Measurements from ENCODE around the gene GPATCH4.

Gene GPATCH4

GRCh38 chr1:156645666-156646065 lies 44.4 kb upstream of the GPATCH4 start:
- H3K9ac ChIP-seq: no peak overlapping the region
- no peaks in the 10 kb centered on the region for H3K79me2 ChIP-seq
- peaks cover 6% of the 10 kb centered on the region for H3K27me3 ChIP-seq (ENCODE audit: control insufficient read depth, insufficient read depth, low read length)

GRCh38 chr1:156645056-156645455 lies 43.8 kb upstream of the GPATCH4 start:
- no peak overlapping the region for H3K4me3 ChIP-seq (ENCODE audit: low read depth, low read length)
- no peak overlapping the region for H3K27ac ChIP-seq
- H3K9ac ChIP-seq: no peak overlapping the region
- H3K4me2 ChIP-seq (ENCODE audit: low read length): no peak overlapping the region
- H3K9me3 ChIP-seq (ENCODE audit: control insufficient read depth, low read length): no peaks in the 10 kb centered on the region
- H2AFZ ChIP-seq: no peak overlapping the region
- H3K27me3 ChIP-seq (ENCODE audit: control insufficient read depth, insufficient read depth, low read length): peaks cover 6% of the 10 kb centered on the region
- no peak for TF ChIP-seq CTCF (IDR thresholded peaks at IDR 0.05)
- H3K4me1 ChIP-seq: peaks cover under 1% of the 10 kb centered on the region
- no peaks in the 10 kb centered on the region for H3K36me3 ChIP-seq (ENCODE audit: control insufficient read depth, insufficient read depth, low read length)
- H3K79me2 ChIP-seq: no peaks in the 10 kb centered on the region

More at GRCh38 chr1:156645666-156646065, 44.4 kb upstream of the GPATCH4 start:
- Histone ChIP-seq H3K4me2 (ENCODE audit: low read length) (no peak overlapping the region), H3K9me3 (ENCODE audit: control insufficient read depth, low read length) (no peaks in the 10 kb centered on the region), H3K4me1 (no peaks in the 10 kb centered on the region), H3K27ac (no peak overlapping the region), H2AFZ (no peak overlapping the region), H3K4me3 (ENCODE audit: low read depth, low read length) (no peak overlapping the region), H3K36me3 (ENCODE audit: control insufficient read depth, insufficient read depth, low read length) (no peaks in the 10 kb centered on the region)
- no peak for TF ChIP-seq CTCF (IDR thresholded peaks at IDR 0.05)

GRCh38 chr1:156644640-156645039 lies 43.4 kb upstream of the GPATCH4 start:
- peaks cover 4% of the 10 kb centered on the region for H3K4me1 ChIP-seq
- no peak overlapping the region for H3K27ac ChIP-seq
- H3K4me3 ChIP-seq (ENCODE audit: low read depth, low read length): no peak overlapping the region
- H3K79me2 ChIP-seq: no peaks in the 10 kb centered on the region
- H3K27me3 ChIP-seq (ENCODE audit: control insufficient read depth, insufficient read depth, low read length): peaks cover 6% of the 10 kb centered on the region
- H3K36me3 ChIP-seq (ENCODE audit: control insufficient read depth, insufficient read depth, low read length): no peaks in the 10 kb centered on the region
- no peak overlapping the region for H3K9ac ChIP-seq
- no peak overlapping the region for H3K4me2 ChIP-seq (ENCODE audit: low read length)
- H3K9me3 ChIP-seq (ENCODE audit: control insufficient read depth, low read length): no peaks in the 10 kb centered on the region
- TF ChIP-seq CTCF (IDR thresholded peaks at IDR 0.05): no peak
- H2AFZ ChIP-seq: no peak overlapping the region

GRCh38 chr1:156644146-156644545 lies 42.9 kb upstream of the GPATCH4 start:
- H3K4me2 ChIP-seq (ENCODE audit: low read length): no peak overlapping the region
- H3K4me1 ChIP-seq: peaks cover 6% of the 10 kb centered on the region
- no peak overlapping the region for H3K27ac ChIP-seq
- no peaks in the 10 kb centered on the region for H3K9me3 ChIP-seq (ENCODE audit: control insufficient read depth, low read length)
- no peaks in the 10 kb centered on the region for H3K36me3 ChIP-seq (ENCODE audit: control insufficient read depth, insufficient read depth, low read length)
- H3K79me2 ChIP-seq: no peaks in the 10 kb centered on the region
- no peak overlapping the region for H3K4me3 ChIP-seq (ENCODE audit: low read depth, low read length)
- no peak overlapping the region for H3K9ac ChIP-seq
- TF ChIP-seq CTCF (IDR thresholded peaks at IDR 0.05): no peak
- no peak overlapping the region for H2AFZ ChIP-seq
- peaks cover 6% of the 10 kb centered on the region for H3K27me3 ChIP-seq (ENCODE audit: control insufficient read depth, insufficient read depth, low read length)

- H3K4me3 ChIP-seq (ENCODE audit: low read depth, low read length): no peak overlapping the region
- TF ChIP-seq CTCF (IDR thresholded peaks at IDR 0.05): no peak
- H3K79me2 ChIP-seq: no peaks in the 10 kb centered on the region
- H3K9me3 ChIP-seq (ENCODE audit: control insufficient read depth, low read length): no peaks in the 10 kb centered on the region
- no peaks in the 10 kb centered on the region for H3K36me3 ChIP-seq (ENCODE audit: control insufficient read depth, insufficient read depth, low read length)
- peaks cover 6% of the 10 kb centered on the region for H3K4me1 ChIP-seq
- H3K27me3 ChIP-seq (ENCODE audit: control insufficient read depth, insufficient read depth, low read length): peaks cover 6% of the 10 kb centered on the region
- H3K9ac ChIP-seq: no peak overlapping the region
- no peak overlapping the region for H3K27ac ChIP-seq
- no peak overlapping the region for H2AFZ ChIP-seq
- no peak overlapping the region for H3K4me2 ChIP-seq (ENCODE audit: low read length)
Measured at GRCh38 chr1:156643778-156644092, 42.5 kb upstream of the GPATCH4 start.

Measured in parathyroid adenoma (tissue), 2 donors.